GM12878 (cell line): ENCODE data around the gene CHRNA3. TPM values are rescaled to one million over a fixed set of nuclear protein-coding genes. Genes with fewer than 3 reads are reported as not detected.

Source experiments
- ATAC-seq: fragments of 200-7000 bp; cut with Tn5 transposase; 3 replicates; pipeline ENCODE4 v1.9.1; 2020; ENCODE audit warnings: mild to moderate bottlenecking, moderate library complexity
- BruUV-seq: library from RNA; stranded (reverse); fragments of 400-500 nt; replicated peaks from 2 replicates; lab custom pipeline; 2021; lab: Mats Ljungman, UMichigan
- CTCF ChIA-PET: fragments of 300-600 bp; sonication (Branson Sonifier 250); formaldehyde crosslinking; extraction: SDS; loops from one replicate; lab custom pipeline; 2021; ENCODE audit warnings: inconsistent platforms; lab: Yijun Ruan, JAX
- POLR2A ChIA-PET: fragments of 350-600 bp; formaldehyde crosslinking; extraction: SDS; loops from one replicate; lab custom pipeline; 2021; ENCODE audit warnings: inconsistent platforms; lab: Charles Lee
- RAD21 ChIA-PET: fragments of 300-600 bp; sonication (Branson Sonifier 250); formaldehyde crosslinking; loops from one replicate; lab custom pipeline; 2023; ENCODE audit warnings: antibody characterized with exemption; ENCODE audit not compliant: unreplicated experiment; lab: Charles Lee
- SMC1A ChIA-PET: fragments of 300-600 bp; sonication (Branson Sonifier 250); formaldehyde crosslinking; loops from one replicate; lab custom pipeline; 2023; ENCODE audit not compliant: unreplicated experiment, uncharacterized antibody; lab: Charles Lee
- DNase-seq: peaks from one replicate; pipeline ENCODE4 v3.0.0-alpha.2; 2011; ENCODE audit warnings: low read depth, low spot score
- FAIRE-seq: peaks from 3 replicates; lab custom pipeline; 2011; peaks lifted over from hg19 to GRCh38; lab: Jason Lieb, UNC
- H2AFZ ChIP-seq: 2 replicates; pipeline ENCODE4 v1.6.0; 2011; ENCODE audit warnings: low read depth, low read length, control low read depth; ENCODE audit not compliant: control insufficient read depth
- H3K27ac ChIP-seq: 2 replicates; pipeline ENCODE4 v1.5.1; 2011; ENCODE audit warnings: control low read depth; ENCODE audit not compliant: control insufficient read depth, insufficient read depth
- H3K27me3 ChIP-seq, 2 experiments: replicated peaks in 1 of 2; 2 replicates each; pipeline versions ENCODE4 v1.6.0 to v1.6.1; 2011; ENCODE audit warnings: low read length in 1 of 2; ENCODE audit not compliant: control insufficient read depth in 2 of 2, insufficient read depth in 2 of 2
- H3K36me3 ChIP-seq, 2 experiments: 2 replicates each; pipeline ENCODE4 v1.5.1; 2011; ENCODE audit warnings: low read length in 1 of 2; ENCODE audit not compliant: control insufficient read depth in 2 of 2, insufficient read depth in 2 of 2
- H3K4me1 ChIP-seq: 2 replicates; pipeline ENCODE4 v1.6.1; 2011; ENCODE audit warnings: mild to moderate bottlenecking, low read length, moderate library complexity, mixed read lengths; ENCODE audit not compliant: control insufficient read depth, insufficient read depth
- H3K4me2 ChIP-seq: 2 replicates; pipeline ENCODE4 v1.6.0; 2011; ENCODE audit warnings: control low read depth; ENCODE audit not compliant: control insufficient read depth, insufficient read depth
- H3K4me3 ChIP-seq: fragments of 200-600 bp; sonication (generic); 2 replicates; pipeline ENCODE4 v1.5.1; 2016
- H3K79me2 ChIP-seq: 2 replicates; pipeline ENCODE4 v1.6.0; 2011; ENCODE audit warnings: low read length; ENCODE audit not compliant: control insufficient read depth, insufficient read depth
- H3K9ac ChIP-seq: 2 replicates; pipeline ENCODE4 v1.8.0; 2011; ENCODE audit warnings: low read length, control low read depth, mixed read lengths; ENCODE audit not compliant: control insufficient read depth, insufficient read depth
- H3K9me3 ChIP-seq: replicated peaks from 3 replicates; pipeline ENCODE4 v1.5.1; 2011; ENCODE audit warnings: mild to moderate bottlenecking, low read length; ENCODE audit not compliant: control insufficient read depth, insufficient read depth
- H4K20me1 ChIP-seq: 2 replicates; pipeline ENCODE4 v1.6.0; 2011; ENCODE audit not compliant: control insufficient read depth, insufficient read depth
- ATF7 ChIP-seq: fragments of 450-650 bp; IDR thresholded peaks from 2 replicates; pipeline ENCODE4 v1.6.1; 2016; ENCODE audit warnings: low read depth, mild to moderate bottlenecking
- HDGF ChIP-seq: fragments of 450-650 bp; IDR thresholded peaks from 2 replicates; pipeline ENCODE4 v1.6.1; 2016; ENCODE audit warnings: antibody characterized with exemption
- IKZF1 ChIP-seq: fragments of 450-650 bp; conservative IDR thresholded peaks from 2 replicates; pipeline ENCODE4 v1.6.1; 2017; ENCODE audit warnings: antibody characterized with exemption, mild to moderate bottlenecking
- JUNB ChIP-seq: IDR thresholded peaks from 2 replicates; pipeline ENCODE4 v1.6.1; 2016; ENCODE audit warnings: antibody characterized with exemption, mild to moderate bottlenecking
- MLLT1 ChIP-seq: fragments of 450-650 bp; IDR thresholded peaks from 2 replicates; pipeline ENCODE4 v1.6.1; 2016; ENCODE audit warnings: mild to moderate bottlenecking
- NBN ChIP-seq: fragments of 450-650 bp; IDR thresholded peaks from 2 replicates; pipeline ENCODE4 v1.6.1; 2016
- RFX5 ChIP-seq: IDR thresholded peaks from 2 replicates; pipeline ENCODE4 v1.6.1; 2011; ENCODE audit warnings: low read depth, low read length, improper control_type of control experiment
- SMARCA5 ChIP-seq: fragments of 450-650 bp; IDR thresholded peaks from 2 replicates; pipeline ENCODE4 v1.6.1; 2017; ENCODE audit warnings: mild to moderate bottlenecking
- SRF ChIP-seq, 2 experiments: IDR thresholded peaks; 2 replicates each; pipeline ENCODE4 v1.6.1; 2011; ENCODE audit warnings: low read depth in 2 of 2, low read length in 2 of 2, mild to moderate bottlenecking in 1 of 2, moderate library complexity in 1 of 2
- YY1 ChIP-seq: IDR thresholded peaks from 2 replicates; pipeline ENCODE4 v1.6.1; 2011; ENCODE audit warnings: low read depth, mild to moderate bottlenecking, low read length
- ZNF274 ChIP-seq: IDR thresholded peaks from one replicate; pipeline ENCODE4 v1.8.0; 2011; ENCODE audit not compliant: insufficient read length, insufficient read depth
- ZNF687 ChIP-seq: fragments of 450-650 bp; IDR thresholded peaks from 2 replicates; pipeline ENCODE4 v1.6.1; 2017; ENCODE audit warnings: mild to moderate bottlenecking, moderate library complexity
- WGBS: methylation state at CpG from one replicate; pipeline ENCODE4 v1.1.6; 2016; ENCODE audit warnings: low lambda C conversion rate; ENCODE audit not compliant: insufficient replicate concordance, insufficient coverage; ENCODE audit errors: missing lambda C conversion rate; 5-methylcytosine and 5-hydroxymethylcytosine counted together
- in situ Hi-C: fragments of 300-500 bp; cut with MboI; formaldehyde crosslinking; loops from 9 replicates; pipeline ENCODE4 v1.14.3; 2018; ENCODE audit warnings: mixed read lengths
- intact Hi-C: fragments of 100-400 bp; cut with micrococcal nuclease; formaldehyde crosslinking; loops from one replicate; pipeline ENCODE4 v1.14.2; 2022; ENCODE audit not compliant: unreplicated experiment
- polyA plus RNA-seq, 11 experiments: library from polyadenylated mRNA; depleted of rRNA in 4 of 11; unstranded in 6 of 11; stranded (reverse) in 5 of 11; fragments of >200 nt; fragmentation: Nextera tagmentation in 4 of 11; fragmentation: Illumina TruSeq in 1 of 11; extraction: Ambion mirVana in 4 of 11; extraction: Trizol in 1 of 11; gene quantifications; 1 replicate in 1 of 11; 2 replicates in 10 of 11; pipeline versions ENCODE4 v1.2.1 to v1.2.3, GENCODE V29; 2011 to 2016; ENCODE audit warnings: inconsistent platforms in 2 of 11, missing spikeins in 2 of 11, low read depth in 1 of 11
- total RNA-seq, 4 experiments: library from RNA; depleted of rRNA in 3 of 4; stranded (reverse); fragments of >200 nt in 3 of 4; fragmentation: Illumina TruSeq in 1 of 4; extraction: Trizol in 1 of 4; gene quantifications; 2 replicates each; pipeline versions ENCODE4 v1.2.1 to v1.2.3, GENCODE V29; 2013 to 2021
- TF ChIP-seq, protein P1 (sequence below): fragments of 450-650 bp; formaldehyde crosslinking; IDR thresholded peaks from 2 replicates; pipeline ENCODE4 v1.5.0; 2022; ENCODE audit warnings: mild to moderate bottlenecking, missing genetic modification characterization

CHRNA3 gene
- total and polyA plus RNA-seq, 10 of the 15 experiments (the other 5 are each of a cell fraction or from before 2014, with no cell fraction given): 0.06 to 0.19 (median 0.09) TPM; not detected in 7

- TF ChIP-seq MLLT1: no peak
- no peak for TF ChIP-seq SMARCA5
- no peak for TF ChIP-seq ZNF274
- TF ChIP-seq ATF7: no peak
- TF ChIP-seq, all 136 proteins: peak for 8
Observed at GRCh38 chr15:78618490-78618934, 2.3 kb downstream of the CHRNA3 start (continued).

- SMC1A ChIA-PET: no interaction called here
- Histone ChIP-seq H3K79me2 (no peaks in the 10 kb centered on the region), H3K27me3 (peaks cover 5 to 7% of the 10 kb centered on the region in 2 experiments), H3K9ac (no peak overlapping the region)
- TF ChIP-seq, protein P1, sequence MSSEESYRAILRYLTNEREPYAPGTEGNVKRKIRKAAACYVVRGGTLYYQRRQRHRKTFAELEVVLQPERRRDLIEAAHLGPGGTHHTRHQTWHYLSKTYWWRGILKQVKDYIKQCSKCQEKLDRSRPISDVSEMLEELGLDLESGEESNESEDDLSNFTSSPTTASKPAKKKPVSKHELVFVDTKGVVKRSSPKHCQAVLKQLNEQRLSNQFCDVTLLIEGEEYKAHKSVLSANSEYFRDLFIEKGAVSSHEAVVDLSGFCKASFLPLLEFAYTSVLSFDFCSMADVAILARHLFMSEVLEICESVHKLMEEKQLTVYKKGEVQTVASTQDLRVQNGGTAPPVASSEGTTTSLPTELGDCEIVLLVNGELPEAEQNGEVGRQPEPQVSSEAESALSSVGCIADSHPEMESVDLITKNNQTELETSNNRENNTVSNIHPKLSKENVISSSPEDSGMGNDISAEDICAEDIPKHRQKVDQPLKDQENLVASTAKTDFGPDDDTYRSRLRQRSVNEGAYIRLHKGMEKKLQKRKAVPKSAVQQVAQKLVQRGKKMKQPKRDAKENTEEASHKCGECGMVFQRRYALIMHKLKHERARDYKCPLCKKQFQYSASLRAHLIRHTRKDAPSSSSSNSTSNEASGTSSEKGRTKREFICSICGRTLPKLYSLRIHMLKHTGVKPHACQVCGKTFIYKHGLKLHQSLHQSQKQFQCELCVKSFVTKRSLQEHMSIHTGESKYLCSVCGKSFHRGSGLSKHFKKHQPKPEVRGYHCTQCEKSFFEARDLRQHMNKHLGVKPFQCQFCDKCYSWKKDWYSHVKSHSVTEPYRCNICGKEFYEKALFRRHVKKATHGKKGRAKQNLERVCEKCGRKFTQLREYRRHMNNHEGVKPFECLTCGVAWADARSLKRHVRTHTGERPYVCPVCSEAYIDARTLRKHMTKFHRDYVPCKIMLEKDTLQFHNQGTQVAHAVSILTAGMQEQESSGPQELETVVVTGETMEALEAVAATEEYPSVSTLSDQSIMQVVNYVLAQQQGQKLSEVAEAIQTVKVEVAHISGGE (CRISPR knock-in tag): no peak
- TF ChIP-seq IKZF1 (no peak), JUNB (no peak), ZNF687 (no peak), YY1 (no peak), HDGF (no peak), NBN (no peak), SRF (IDR thresholded peaks at IDR 0.05; ENCODE audit: low read depth in 2 of 2, low read length in 2 of 2) (no peak), RFX5 (no peak)
- TF ChIP-seq, all 136 proteins: peak for 0
- POLR2A ChIA-PET: no interaction called here
- Histone ChIP-seq H3K9me3 (no peaks in the 10 kb centered on the region), H3K36me3 (no peaks in the 10 kb centered on the region), H2AFZ (no peak overlapping the region), H3K4me1 (no peaks in the 10 kb centered on the region), H4K20me1 (no peaks in the 10 kb centered on the region), H3K27ac (no peak overlapping the region), H3K4me2 (no peak overlapping the region), H3K4me3 (no peak overlapping the region)
- ATAC-seq (peak; percentile 19; the same call in 2 of the 3 replicates), FAIRE-seq (no peak), DNase-seq (no peak)
- WGBS: 44% methylated on average over 8 of the region's 8 CpGs
- intact Hi-C loops: loop anchor here (1.0 kb wide), 2 partner anchors 91 to 133 kb away; no protein-coding TSS in a partner anchor
- RAD21 ChIA-PET: interaction anchor here (1.6 kb wide), 1 partner anchor 91 kb away, joined by 7 read pairs; no protein-coding TSS in a partner anchor
- in situ Hi-C loops: loop anchor here (5.0 kb wide), 1 partner anchor 89 kb away; no protein-coding TSS in a partner anchor
- CTCF ChIA-PET: interaction anchor here (1.0 to 1.5 kb wide), 3 partner anchors 90 to 92 kb away, joined by 3 to 5 read pairs (median 4); no protein-coding TSS in a partner anchor
- BruUV-seq: no TSS peak
Observed at GRCh38 chr15:78618064-78618463, 2.7 kb downstream of the CHRNA3 start.
